GM12878 (cell line): ENCODE data around the gene CCDC97. TPM values are rescaled to one million over a fixed set of nuclear protein-coding genes. Genes with fewer than 3 reads are reported as not detected.

Experiments used
- ATF7 ChIP-seq: fragments of 450-650 bp; IDR thresholded peaks from 2 replicates; pipeline ENCODE4 v1.6.1; 2016; ENCODE audit warnings: low read depth, mild to moderate bottlenecking
- EGR1 ChIP-seq, 2 experiments: IDR thresholded peaks; 1 replicate in 1 of 2; 2 replicates in 1 of 2; pipeline ENCODE4 v1.6.1; 2011 to 2012; ENCODE audit warnings: low read depth in 2 of 2, low read length in 2 of 2, borderline replicate concordance in 1 of 2, mild to moderate bottlenecking in 1 of 2, moderate library complexity in 1 of 2
- ESRRA ChIP-seq: IDR thresholded peaks from 2 replicates; pipeline ENCODE4 v1.6.1; 2012; ENCODE audit warnings: mild to moderate bottlenecking, low read length, improper control_type of control experiment
- EZH2 ChIP-seq: IDR thresholded peaks from 2 replicates; pipeline ENCODE4 v1.6.1; 2012; ENCODE audit warnings: low read depth, mild to moderate bottlenecking, control low read depth, inconsistent platforms, low read length, borderline replicate concordance; ENCODE audit not compliant: control insufficient read depth
- FOXM1 ChIP-seq: IDR thresholded peaks from 2 replicates; pipeline ENCODE4 v1.6.1; 2012; ENCODE audit warnings: low read depth, mild to moderate bottlenecking, inconsistent platforms, low read length, moderate library complexity
- GABPA ChIP-seq: IDR thresholded peaks from 2 replicates; pipeline ENCODE4 v1.6.1; 2014; ENCODE audit warnings: antibody characterized with exemption, low read depth, mild to moderate bottlenecking, inconsistent platforms
- HDAC2 ChIP-seq: fragments of 200-600 bp; sonication (generic); IDR thresholded peaks from 2 replicates; pipeline ENCODE4 v1.6.1; 2017
- MXI1 ChIP-seq: fragments of 150-350 bp; IDR thresholded peaks from 2 replicates; pipeline ENCODE4 v1.6.1; 2011; ENCODE audit warnings: low read depth, mild to moderate bottlenecking, inconsistent platforms, low read length, improper control_type of control experiment
- NFXL1 ChIP-seq: fragments of 450-650 bp; IDR thresholded peaks from 2 replicates; pipeline ENCODE4 v1.6.1; 2017; ENCODE audit warnings: antibody characterized with exemption, mild to moderate bottlenecking, borderline replicate concordance
- NR2C1 ChIP-seq: fragments of 450-650 bp; IDR thresholded peaks from 2 replicates; pipeline ENCODE4 v1.6.1; 2017; ENCODE audit warnings: antibody characterized with exemption, mild to moderate bottlenecking, moderate library complexity
- NR2F1 ChIP-seq: fragments of 450-650 bp; conservative IDR thresholded peaks from 2 replicates; pipeline ENCODE4 v1.6.1; 2017; ENCODE audit warnings: mild to moderate bottlenecking
- NRF1 ChIP-seq: conservative IDR thresholded peaks from 2 replicates; pipeline ENCODE4 v1.6.1; 2011; ENCODE audit warnings: mild to moderate bottlenecking, low read depth, low read length, improper control_type of control experiment
- POLR2AphosphoS2 ChIP-seq: IDR thresholded peaks from 2 replicates; pipeline ENCODE4 v1.6.1; 2011; ENCODE audit warnings: low read depth, mild to moderate bottlenecking, low read length, improper control_type of control experiment, moderate library complexity
- RBBP5 ChIP-seq: fragments of 200-600 bp; sonication (generic); conservative IDR thresholded peaks from 2 replicates; pipeline ENCODE4 v1.6.1; 2016
- RELA ChIP-seq: fragments of 450-650 bp; IDR thresholded peaks from 2 replicates; pipeline ENCODE4 v1.8.0; 2014; ENCODE audit warnings: borderline replicate concordance; ENCODE audit not compliant: partially characterized antibody
- RFX5 ChIP-seq: IDR thresholded peaks from 2 replicates; pipeline ENCODE4 v1.6.1; 2011; ENCODE audit warnings: low read depth, low read length, improper control_type of control experiment
- SUPT20H ChIP-seq: IDR thresholded peaks from 2 replicates; pipeline ENCODE4 v1.6.1; 2011; ENCODE audit warnings: low read depth, mild to moderate bottlenecking, low read length, moderate library complexity, borderline replicate concordance; ENCODE audit not compliant: control insufficient read depth
- SUZ12 ChIP-seq: fragments of 200-600 bp; sonication (generic); IDR thresholded peaks from one replicate; pipeline ENCODE4 v1.6.1; 2018; ENCODE audit warnings: antibody characterized with exemption, mild to moderate bottlenecking; ENCODE audit not compliant: unreplicated experiment
- TCF12 ChIP-seq: IDR thresholded peaks from 2 replicates; pipeline ENCODE4 v1.6.1; 2011; ENCODE audit warnings: low read depth, mild to moderate bottlenecking, low read length
- ZNF217 ChIP-seq: fragments of 450-650 bp; IDR thresholded peaks from 2 replicates; pipeline ENCODE4 v1.6.1; 2017; ENCODE audit warnings: antibody characterized with exemption, mild to moderate bottlenecking
- ZNF622 ChIP-seq: fragments of 450-650 bp; IDR thresholded peaks from 2 replicates; pipeline ENCODE4 v1.6.1; 2017; ENCODE audit warnings: mild to moderate bottlenecking, inconsistent platforms
- polyA plus RNA-seq, 11 experiments: library from polyadenylated mRNA; depleted of rRNA in 4 of 11; unstranded in 6 of 11; stranded (reverse) in 5 of 11; fragments of >200 nt; fragmentation: Nextera tagmentation in 4 of 11; fragmentation: Illumina TruSeq in 1 of 11; extraction: Ambion mirVana in 4 of 11; extraction: Trizol in 1 of 11; gene quantifications; 1 replicate in 1 of 11; 2 replicates in 10 of 11; pipeline versions ENCODE4 v1.2.1 to v1.2.3, GENCODE V29; 2011 to 2016; ENCODE audit warnings: inconsistent platforms in 2 of 11, missing spikeins in 2 of 11, low read depth in 1 of 11
- total RNA-seq, 4 experiments: library from RNA; depleted of rRNA in 3 of 4; stranded (reverse); fragments of >200 nt in 3 of 4; fragmentation: Illumina TruSeq in 1 of 4; extraction: Trizol in 1 of 4; gene quantifications; 2 replicates each; pipeline versions ENCODE4 v1.2.1 to v1.2.3, GENCODE V29; 2013 to 2021
- TF ChIP-seq, protein P1 (sequence below): fragments of 450-650 bp; IDR thresholded peaks from 2 replicates; pipeline ENCODE4 v1.6.1; 2017; ENCODE audit warnings: borderline replicate concordance
- TF ChIP-seq, protein P2 (sequence below): fragments of 450-650 bp; IDR thresholded peaks from 2 replicates; pipeline ENCODE4 v1.6.1; 2016; ENCODE audit warnings: mild to moderate bottlenecking
- TF ChIP-seq, protein P3 (sequence below): fragments of 450-650 bp; IDR thresholded peaks from 2 replicates; pipeline ENCODE4 v1.6.1; 2017; ENCODE audit warnings: mild to moderate bottlenecking
- TF ChIP-seq, protein P4 (sequence below): IDR thresholded peaks from 2 replicates; pipeline ENCODE4 v1.6.1; 2011; ENCODE audit warnings: mild to moderate bottlenecking, low read depth, low read length, moderate library complexity; ENCODE audit not compliant: insufficient replicate concordance

Gene CCDC97
- total and polyA plus RNA-seq, 10 of the 15 experiments (the other 5 are each of a cell fraction or from before 2014, with no cell fraction given), result 1.8 to 34.1 (median 18.8) TPM

DNA sequence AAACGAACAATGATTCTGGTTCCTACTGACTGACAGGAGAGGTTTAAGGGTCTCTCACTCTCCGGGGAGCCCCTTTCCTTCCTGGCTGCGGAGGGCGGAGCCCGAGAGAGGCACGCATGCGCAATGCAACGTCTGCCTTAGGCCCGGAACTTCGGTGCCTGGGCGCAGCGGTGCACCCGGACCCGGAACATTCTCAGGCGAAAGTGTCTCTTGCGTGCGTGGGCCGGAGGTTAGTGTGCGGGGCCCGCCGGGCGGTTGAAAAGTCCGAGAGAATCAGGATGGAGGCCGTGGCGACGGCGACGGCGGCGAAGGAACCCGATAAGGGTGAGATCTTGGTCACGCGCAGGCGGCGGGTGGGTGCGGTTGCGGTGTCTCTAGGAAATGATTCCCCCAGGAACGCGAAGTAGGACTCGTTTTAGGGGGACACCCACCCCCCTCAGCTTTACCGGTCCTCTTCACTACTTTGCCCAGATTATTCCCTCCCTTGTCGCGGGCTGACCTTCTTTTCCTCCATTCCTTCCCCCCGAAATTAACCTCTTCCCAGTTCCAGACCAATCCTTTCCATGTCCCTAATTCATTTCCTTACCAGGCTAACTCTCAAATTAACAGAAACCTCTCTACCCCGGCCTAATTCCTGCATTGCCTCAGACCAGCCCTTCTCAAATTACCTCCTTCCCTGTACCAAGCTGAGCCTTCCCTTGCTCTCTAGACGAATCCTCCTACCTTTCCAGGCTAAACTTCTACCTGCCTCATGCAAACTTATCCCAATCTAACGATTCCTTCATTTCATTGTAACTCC is at the start of gene CCDC97 (continued):
- peak; percentile 76 for TF ChIP-seq NR2F1
- TF ChIP-seq, protein P1, sequence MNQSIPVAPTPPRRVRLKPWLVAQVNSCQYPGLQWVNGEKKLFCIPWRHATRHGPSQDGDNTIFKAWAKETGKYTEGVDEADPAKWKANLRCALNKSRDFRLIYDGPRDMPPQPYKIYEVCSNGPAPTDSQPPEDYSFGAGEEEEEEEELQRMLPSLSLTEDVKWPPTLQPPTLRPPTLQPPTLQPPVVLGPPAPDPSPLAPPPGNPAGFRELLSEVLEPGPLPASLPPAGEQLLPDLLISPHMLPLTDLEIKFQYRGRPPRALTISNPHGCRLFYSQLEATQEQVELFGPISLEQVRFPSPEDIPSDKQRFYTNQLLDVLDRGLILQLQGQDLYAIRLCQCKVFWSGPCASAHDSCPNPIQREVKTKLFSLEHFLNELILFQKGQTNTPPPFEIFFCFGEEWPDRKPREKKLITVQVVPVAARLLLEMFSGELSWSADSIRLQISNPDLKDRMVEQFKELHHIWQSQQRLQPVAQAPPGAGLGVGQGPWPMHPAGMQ, result peak; percentile 71
- TF ChIP-seq EGR1 (IDR thresholded peaks at IDR 0.05; ENCODE audit: borderline replicate concordance in 1 of 2, low read depth in 2 of 2, low read length in 2 of 2), result peak in 1 of 2 experiments; percentile 73; a peak in 2 of 3 replicates
- TF ChIP-seq NRF1, result peak; percentile 84
- peak; percentile 80; the same call in 1 of the 2 replicates for TF ChIP-seq ZNF217
- TF ChIP-seq, protein P2, sequence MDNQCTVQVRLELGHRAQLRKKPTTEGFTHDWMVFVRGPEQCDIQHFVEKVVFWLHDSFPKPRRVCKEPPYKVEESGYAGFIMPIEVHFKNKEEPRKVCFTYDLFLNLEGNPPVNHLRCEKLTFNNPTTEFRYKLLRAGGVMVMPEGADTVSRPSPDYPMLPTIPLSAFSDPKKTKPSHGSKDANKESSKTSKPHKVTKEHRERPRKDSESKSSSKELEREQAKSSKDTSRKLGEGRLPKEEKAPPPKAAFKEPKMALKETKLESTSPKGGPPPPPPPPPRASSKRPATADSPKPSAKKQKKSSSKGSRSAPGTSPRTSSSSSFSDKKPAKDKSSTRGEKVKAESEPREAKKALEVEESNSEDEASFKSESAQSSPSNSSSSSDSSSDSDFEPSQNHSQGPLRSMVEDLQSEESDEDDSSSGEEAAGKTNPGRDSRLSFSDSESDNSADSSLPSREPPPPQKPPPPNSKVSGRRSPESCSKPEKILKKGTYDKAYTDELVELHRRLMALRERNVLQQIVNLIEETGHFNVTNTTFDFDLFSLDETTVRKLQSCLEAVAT, result peak; percentile 95
- 0 out of 2 replicates have a peak, but pooled peaks have one; percentile 40 for TF ChIP-seq ATF7
- peak; percentile 61; the same call in 1 of the 2 replicates for TF ChIP-seq FOXM1
- TF ChIP-seq RFX5, result no peak
- TF ChIP-seq, protein P3, sequence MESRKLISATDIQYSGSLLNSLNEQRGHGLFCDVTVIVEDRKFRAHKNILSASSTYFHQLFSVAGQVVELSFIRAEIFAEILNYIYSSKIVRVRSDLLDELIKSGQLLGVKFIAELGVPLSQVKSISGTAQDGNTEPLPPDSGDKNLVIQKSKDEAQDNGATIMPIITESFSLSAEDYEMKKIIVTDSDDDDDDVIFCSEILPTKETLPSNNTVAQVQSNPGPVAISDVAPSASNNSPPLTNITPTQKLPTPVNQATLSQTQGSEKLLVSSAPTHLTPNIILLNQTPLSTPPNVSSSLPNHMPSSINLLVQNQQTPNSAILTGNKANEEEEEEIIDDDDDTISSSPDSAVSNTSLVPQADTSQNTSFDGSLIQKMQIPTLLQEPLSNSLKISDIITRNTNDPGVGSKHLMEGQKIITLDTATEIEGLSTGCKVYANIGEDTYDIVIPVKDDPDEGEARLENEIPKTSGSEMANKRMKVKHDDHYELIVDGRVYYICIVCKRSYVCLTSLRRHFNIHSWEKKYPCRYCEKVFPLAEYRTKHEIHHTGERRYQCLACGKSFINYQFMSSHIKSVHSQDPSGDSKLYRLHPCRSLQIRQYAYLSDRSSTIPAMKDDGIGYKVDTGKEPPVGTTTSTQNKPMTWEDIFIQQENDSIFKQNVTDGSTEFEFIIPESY, result peak; percentile 10; the same call in 1 of the 2 replicates
- TF ChIP-seq TCF12, result peak; percentile 48; the same call in 1 of the 2 replicates
- TF ChIP-seq SUPT20H, result no peak
- TF ChIP-seq SUZ12, result no peak
- peak; percentile 32 for TF ChIP-seq RELA
- no peak for TF ChIP-seq EZH2
- peak; percentile 57; the same call in 1 of the 2 replicates for TF ChIP-seq ESRRA
- peak; percentile 94 for TF ChIP-seq POLR2AphosphoS2
- TF ChIP-seq HDAC2, result no peak
- TF ChIP-seq, protein P4, sequence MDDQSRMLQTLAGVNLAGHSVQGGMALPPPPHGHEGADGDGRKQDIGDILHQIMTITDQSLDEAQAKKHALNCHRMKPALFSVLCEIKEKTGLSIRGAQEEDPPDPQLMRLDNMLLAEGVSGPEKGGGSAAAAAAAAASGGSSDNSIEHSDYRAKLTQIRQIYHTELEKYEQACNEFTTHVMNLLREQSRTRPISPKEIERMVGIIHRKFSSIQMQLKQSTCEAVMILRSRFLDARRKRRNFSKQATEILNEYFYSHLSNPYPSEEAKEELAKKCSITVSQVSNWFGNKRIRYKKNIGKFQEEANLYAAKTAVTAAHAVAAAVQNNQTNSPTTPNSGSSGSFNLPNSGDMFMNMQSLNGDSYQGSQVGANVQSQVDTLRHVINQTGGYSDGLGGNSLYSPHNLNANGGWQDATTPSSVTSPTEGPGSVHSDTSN, result no peak
- TF ChIP-seq NFXL1, result no peak
- TF ChIP-seq NR2C1, result peak; percentile 79
- TF ChIP-seq ZNF622, result no peak
- peak; percentile 92 for TF ChIP-seq GABPA
- TF ChIP-seq RBBP5, result no peak
- peak; percentile 75; the same call in 1 of the 2 replicates for TF ChIP-seq MXI1
